ENCODE results near the gene C12orf56.

C12orf56 gene

DNA sequence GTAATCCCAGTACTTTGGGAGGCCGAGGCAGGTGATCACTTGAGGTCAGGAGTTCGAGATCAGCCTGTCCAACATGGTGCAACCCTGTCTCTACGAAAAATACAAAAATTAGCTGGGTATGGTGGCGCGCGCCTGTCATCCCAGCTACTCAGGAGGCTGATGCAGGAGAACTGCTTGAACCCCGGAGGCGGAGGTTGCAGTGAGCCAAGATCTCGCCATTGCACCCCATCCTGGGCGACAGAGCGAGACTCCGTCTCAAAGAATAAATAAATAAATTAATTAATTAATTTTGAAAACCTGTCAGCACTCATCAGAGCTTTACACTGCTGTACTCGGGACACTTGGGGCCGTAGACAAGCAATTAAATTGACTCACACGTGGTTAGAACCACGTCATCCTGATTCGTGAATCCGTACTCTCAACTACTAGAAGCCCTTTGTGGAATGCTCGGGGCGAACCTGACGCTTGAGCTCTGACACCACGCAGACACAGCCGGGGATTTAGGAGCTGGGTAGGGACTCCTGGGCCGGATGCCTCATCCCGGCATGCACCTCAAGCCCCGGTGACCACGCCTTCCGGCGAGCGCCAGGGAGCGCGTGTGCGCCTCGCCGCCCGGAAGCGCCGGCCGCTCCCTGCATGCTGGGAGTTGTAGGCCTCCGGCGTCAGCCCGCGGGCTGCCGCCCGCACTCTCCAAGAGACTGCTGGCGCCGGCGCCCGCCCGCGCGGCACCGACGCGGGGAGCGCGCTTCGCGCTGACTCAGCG lies 13.3 kb upstream of the C12orf56 start, which contains the start of gene XPOT:
Gene XPOT, plus strand, starts transcription at position 686 of the 763 bp plus-strand sequence. CDS start 5,644 bp downstream, outside the sequence.
- TF ChIP-seq, protein P1, sequence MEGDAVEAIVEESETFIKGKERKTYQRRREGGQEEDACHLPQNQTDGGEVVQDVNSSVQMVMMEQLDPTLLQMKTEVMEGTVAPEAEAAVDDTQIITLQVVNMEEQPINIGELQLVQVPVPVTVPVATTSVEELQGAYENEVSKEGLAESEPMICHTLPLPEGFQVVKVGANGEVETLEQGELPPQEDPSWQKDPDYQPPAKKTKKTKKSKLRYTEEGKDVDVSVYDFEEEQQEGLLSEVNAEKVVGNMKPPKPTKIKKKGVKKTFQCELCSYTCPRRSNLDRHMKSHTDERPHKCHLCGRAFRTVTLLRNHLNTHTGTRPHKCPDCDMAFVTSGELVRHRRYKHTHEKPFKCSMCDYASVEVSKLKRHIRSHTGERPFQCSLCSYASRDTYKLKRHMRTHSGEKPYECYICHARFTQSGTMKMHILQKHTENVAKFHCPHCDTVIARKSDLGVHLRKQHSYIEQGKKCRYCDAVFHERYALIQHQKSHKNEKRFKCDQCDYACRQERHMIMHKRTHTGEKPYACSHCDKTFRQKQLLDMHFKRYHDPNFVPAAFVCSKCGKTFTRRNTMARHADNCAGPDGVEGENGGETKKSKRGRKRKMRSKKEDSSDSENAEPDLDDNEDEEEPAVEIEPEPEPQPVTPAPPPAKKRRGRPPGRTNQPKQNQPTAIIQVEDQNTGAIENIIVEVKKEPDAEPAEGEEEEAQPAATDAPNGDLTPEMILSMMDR (IDR thresholded peaks at IDR 0.05; ENCODE audit: low read depth, low read length), result no peak
- peak; percentile 94 for DNase-seq (ENCODE audit: extremely low read depth, low read depth)

DNA sequence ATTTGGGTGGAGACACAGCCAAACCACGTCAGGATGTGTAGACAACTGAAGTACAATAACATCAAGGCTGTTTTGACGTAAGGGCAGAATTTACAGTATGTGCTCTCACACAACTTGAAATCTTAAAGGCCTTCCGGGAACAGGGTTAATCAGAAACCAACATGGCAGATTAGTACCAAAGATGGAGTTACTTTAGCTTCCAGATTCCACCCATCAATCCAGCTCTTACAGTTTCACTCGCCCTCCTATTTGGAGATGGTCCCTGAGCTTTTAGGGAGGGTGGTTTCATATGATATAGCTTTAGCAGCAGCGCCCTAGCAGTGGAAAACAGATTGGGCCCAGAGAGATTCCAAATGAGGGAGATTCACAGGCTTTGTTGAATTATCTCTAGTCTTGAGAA lies 11.6 kb upstream of the C12orf56 start:
- TF ChIP-seq, protein P1 (IDR thresholded peaks at IDR 0.05; ENCODE audit: low read depth, low read length), result no peak
- DNase-seq (ENCODE audit: extremely low read depth, low read depth), result no peak

DNA sequence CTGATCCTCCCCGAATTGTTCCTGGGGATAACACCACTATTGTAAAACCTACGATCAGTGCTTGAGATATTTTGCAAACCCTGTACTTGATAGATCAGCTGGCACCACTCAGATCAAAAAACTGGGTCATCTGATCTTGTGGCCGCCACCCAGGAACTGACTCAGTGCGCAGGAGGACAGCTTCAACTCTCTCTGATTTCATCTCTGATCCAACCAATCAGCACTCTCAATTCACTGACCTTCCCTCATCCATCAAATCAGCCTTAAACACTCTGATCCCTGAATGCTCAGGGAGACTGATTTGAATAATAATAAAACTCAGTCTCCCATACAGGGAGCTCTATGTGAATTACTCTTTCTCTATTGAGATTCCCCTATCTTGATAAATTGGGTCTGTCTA lies 9.5 kb upstream of the C12orf56 start:
- no peak for DNase-seq (ENCODE audit: extremely low read depth, low read depth)
- TF ChIP-seq, protein P1 (IDR thresholded peaks at IDR 0.05; ENCODE audit: low read depth, low read length), result no peak

DNA sequence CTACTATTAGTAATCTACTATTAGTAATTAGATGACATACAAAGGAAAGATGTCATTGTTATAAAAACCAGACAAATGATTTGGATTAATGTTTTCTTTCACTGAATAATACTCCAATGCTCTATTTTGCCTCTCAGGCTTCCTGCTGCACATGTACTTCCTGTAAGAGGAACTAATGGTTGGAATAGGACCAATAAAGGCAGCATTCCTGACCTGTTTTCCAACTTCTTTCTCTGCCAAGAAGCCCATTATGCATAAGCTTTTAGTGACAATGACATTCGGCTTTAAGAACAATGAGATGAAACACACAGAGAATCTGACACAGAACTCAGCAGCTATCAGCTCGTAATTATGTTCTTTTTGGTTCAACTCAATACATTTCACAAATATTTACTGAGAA lies 5.2 kb upstream of the C12orf56 start:
- DNase-seq (ENCODE audit: extremely low read depth, low read depth), result no peak
- TF ChIP-seq, protein P1 (IDR thresholded peaks at IDR 0.05; ENCODE audit: low read depth, low read length), result no peak

DNA sequence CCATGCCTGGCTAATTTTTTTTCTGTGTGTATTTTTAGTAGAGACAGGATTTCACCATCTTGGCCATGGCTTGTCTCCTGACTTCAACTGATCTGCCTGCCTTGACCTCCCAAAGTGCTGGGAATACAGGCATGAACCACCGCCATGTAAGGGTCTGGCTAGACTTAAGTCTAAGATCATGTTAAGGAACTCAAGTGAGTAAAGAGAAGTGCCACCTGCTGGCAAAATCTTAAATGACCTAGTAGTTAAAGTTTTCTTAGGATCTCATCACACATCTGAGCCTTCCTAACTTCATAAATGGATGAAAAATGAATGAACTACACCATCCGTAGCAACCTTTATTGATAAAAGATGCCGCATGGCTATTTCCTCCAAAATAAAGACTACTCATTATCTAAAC lies 1.7 kb upstream of the C12orf56 start:
- no peak for DNase-seq (ENCODE audit: extremely low read depth, low read depth)
- TF ChIP-seq, protein P1 (IDR thresholded peaks at IDR 0.05; ENCODE audit: low read depth, low read length), result peak; percentile 30

DNA sequence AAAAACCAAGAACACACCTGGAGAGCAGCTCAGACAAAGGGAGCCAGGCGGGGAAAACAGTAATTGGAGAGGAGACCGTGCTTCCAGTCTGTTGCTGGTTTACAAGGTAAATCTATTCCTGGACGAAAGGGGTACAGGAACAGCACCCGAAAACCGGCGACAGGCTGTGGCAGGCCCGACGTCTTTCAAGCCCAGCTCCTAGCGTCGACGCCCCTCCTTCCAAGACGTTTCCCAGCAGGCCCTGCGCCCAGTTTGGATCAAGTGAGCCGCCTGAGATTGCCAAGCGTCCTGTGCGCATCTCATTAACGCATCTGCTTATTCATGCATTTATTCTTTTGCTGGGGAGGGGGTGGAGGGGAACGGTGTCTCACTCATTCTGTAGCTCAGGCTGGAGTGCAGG lies 1.4 kb downstream of the C12orf56 start:
- no peak for DNase-seq (ENCODE audit: extremely low read depth, low read depth)
- TF ChIP-seq, protein P1 (IDR thresholded peaks at IDR 0.05; ENCODE audit: low read depth, low read length), result no peak

DNA sequence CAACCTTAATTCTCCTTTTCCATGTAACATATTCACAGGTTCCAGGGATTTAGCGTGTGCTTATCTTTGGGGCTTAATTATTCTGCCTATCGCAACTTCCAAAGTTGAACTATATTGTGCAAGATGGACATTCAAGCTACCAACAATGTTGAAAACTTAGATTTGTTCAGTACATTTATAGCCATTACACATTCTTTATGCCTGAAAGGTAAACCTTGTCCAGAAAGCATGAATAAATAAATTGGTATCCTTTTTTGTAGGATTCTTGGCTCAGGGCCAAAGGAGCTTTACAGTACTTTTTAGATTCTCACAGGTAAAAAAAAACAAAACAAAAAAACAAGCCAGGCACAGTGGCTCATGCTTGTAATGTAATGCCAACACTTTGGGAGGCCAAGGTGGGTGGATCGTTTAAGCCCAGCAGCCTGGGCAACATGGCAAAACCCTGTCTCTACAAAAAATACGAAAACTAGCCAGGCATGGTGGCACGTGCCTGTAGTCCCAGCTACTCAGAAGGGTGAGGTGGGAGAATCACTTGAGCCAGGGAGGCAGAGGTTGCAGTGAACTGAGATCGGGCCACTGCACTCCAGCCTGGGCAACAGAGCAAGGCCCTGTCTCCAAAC lies 3.3 kb downstream of the C12orf56 start:
- TF ChIP-seq, protein P1 (IDR thresholded peaks at IDR 0.05; ENCODE audit: low read depth, low read length), result no peak
- DNase-seq (ENCODE audit: extremely low read depth, low read depth), result no peak
